GM12878 (cell line): ENCODE results near the gene SDHC. TPM values are rescaled to one million over a fixed set of nuclear protein-coding genes. Genes with fewer than 3 reads are reported as not detected.

Experiments used
- ATAC-seq: fragments of 200-7000 bp; cut with Tn5 transposase; 3 replicates; pipeline ENCODE4 v1.9.1; 2020; ENCODE audit warnings: mild to moderate bottlenecking, moderate library complexity
- BruUV-seq: library from RNA; stranded (reverse); fragments of 400-500 nt; replicated peaks from 2 replicates; lab custom pipeline; 2021; lab: Mats Ljungman, UMichigan
- CTCF ChIA-PET: fragments of 300-600 bp; sonication (Branson Sonifier 250); formaldehyde crosslinking; extraction: SDS; loops from one replicate; lab custom pipeline; 2021; ENCODE audit warnings: inconsistent platforms; lab: Yijun Ruan, JAX
- POLR2A ChIA-PET: fragments of 350-600 bp; formaldehyde crosslinking; extraction: SDS; loops from one replicate; lab custom pipeline; 2021; ENCODE audit warnings: inconsistent platforms; lab: Charles Lee
- RAD21 ChIA-PET: fragments of 300-600 bp; sonication (Branson Sonifier 250); formaldehyde crosslinking; loops from one replicate; lab custom pipeline; 2023; ENCODE audit warnings: antibody characterized with exemption; ENCODE audit not compliant: unreplicated experiment; lab: Charles Lee
- SMC1A ChIA-PET: fragments of 300-600 bp; sonication (Branson Sonifier 250); formaldehyde crosslinking; loops from one replicate; lab custom pipeline; 2023; ENCODE audit not compliant: unreplicated experiment, uncharacterized antibody; lab: Charles Lee
- DNase-seq: peaks from one replicate; pipeline ENCODE4 v3.0.0-alpha.2; 2011; ENCODE audit warnings: low read depth, low spot score
- FAIRE-seq: peaks from 3 replicates; lab custom pipeline; 2011; peaks lifted over from hg19 to GRCh38; lab: Jason Lieb, UNC
- H2AFZ ChIP-seq: 2 replicates; pipeline ENCODE4 v1.6.0; 2011; ENCODE audit warnings: low read depth, low read length, control low read depth; ENCODE audit not compliant: control insufficient read depth
- H3K27ac ChIP-seq: 2 replicates; pipeline ENCODE4 v1.5.1; 2011; ENCODE audit warnings: control low read depth; ENCODE audit not compliant: control insufficient read depth, insufficient read depth
- H3K27me3 ChIP-seq, 2 experiments: replicated peaks in 1 of 2; 2 replicates each; pipeline versions ENCODE4 v1.6.0 to v1.6.1; 2011; ENCODE audit warnings: low read length in 1 of 2; ENCODE audit not compliant: control insufficient read depth in 2 of 2, insufficient read depth in 2 of 2
- H3K36me3 ChIP-seq, 2 experiments: 2 replicates each; pipeline ENCODE4 v1.5.1; 2011; ENCODE audit warnings: low read length in 1 of 2; ENCODE audit not compliant: control insufficient read depth in 2 of 2, insufficient read depth in 2 of 2
- H3K4me1 ChIP-seq: 2 replicates; pipeline ENCODE4 v1.6.1; 2011; ENCODE audit warnings: mild to moderate bottlenecking, low read length, moderate library complexity, mixed read lengths; ENCODE audit not compliant: control insufficient read depth, insufficient read depth
- H3K4me2 ChIP-seq: 2 replicates; pipeline ENCODE4 v1.6.0; 2011; ENCODE audit warnings: control low read depth; ENCODE audit not compliant: control insufficient read depth, insufficient read depth
- H3K4me3 ChIP-seq: fragments of 200-600 bp; sonication (generic); 2 replicates; pipeline ENCODE4 v1.5.1; 2016
- H3K79me2 ChIP-seq: 2 replicates; pipeline ENCODE4 v1.6.0; 2011; ENCODE audit warnings: low read length; ENCODE audit not compliant: control insufficient read depth, insufficient read depth
- H3K9ac ChIP-seq: 2 replicates; pipeline ENCODE4 v1.8.0; 2011; ENCODE audit warnings: low read length, control low read depth, mixed read lengths; ENCODE audit not compliant: control insufficient read depth, insufficient read depth
- H3K9me3 ChIP-seq: replicated peaks from 3 replicates; pipeline ENCODE4 v1.5.1; 2011; ENCODE audit warnings: mild to moderate bottlenecking, low read length; ENCODE audit not compliant: control insufficient read depth, insufficient read depth
- H4K20me1 ChIP-seq: 2 replicates; pipeline ENCODE4 v1.6.0; 2011; ENCODE audit not compliant: control insufficient read depth, insufficient read depth
- IRF4 ChIP-seq: IDR thresholded peaks from 2 replicates; pipeline ENCODE4 v1.6.1; 2011; ENCODE audit warnings: low read depth, low read length
- NFXL1 ChIP-seq: fragments of 450-650 bp; IDR thresholded peaks from 2 replicates; pipeline ENCODE4 v1.6.1; 2017; ENCODE audit warnings: antibody characterized with exemption, mild to moderate bottlenecking, borderline replicate concordance
- TCF7 ChIP-seq: IDR thresholded peaks from 2 replicates; pipeline ENCODE4 v1.6.1; 2014; ENCODE audit warnings: antibody characterized with exemption, borderline replicate concordance
- YY1 ChIP-seq: IDR thresholded peaks from 2 replicates; pipeline ENCODE4 v1.6.1; 2011; ENCODE audit warnings: low read depth, mild to moderate bottlenecking, low read length
- ZNF217 ChIP-seq: fragments of 450-650 bp; IDR thresholded peaks from 2 replicates; pipeline ENCODE4 v1.6.1; 2017; ENCODE audit warnings: antibody characterized with exemption, mild to moderate bottlenecking
- WGBS: methylation state at CpG from one replicate; pipeline ENCODE4 v1.1.6; 2016; ENCODE audit warnings: low lambda C conversion rate; ENCODE audit not compliant: insufficient replicate concordance, insufficient coverage; ENCODE audit errors: missing lambda C conversion rate; 5-methylcytosine and 5-hydroxymethylcytosine counted together
- in situ Hi-C: fragments of 300-500 bp; cut with MboI; formaldehyde crosslinking; loops from 9 replicates; pipeline ENCODE4 v1.14.3; 2018; ENCODE audit warnings: mixed read lengths
- intact Hi-C: fragments of 100-400 bp; cut with micrococcal nuclease; formaldehyde crosslinking; loops from one replicate; pipeline ENCODE4 v1.14.2; 2022; ENCODE audit not compliant: unreplicated experiment
- polyA plus RNA-seq, 11 experiments: library from polyadenylated mRNA; depleted of rRNA in 4 of 11; unstranded in 6 of 11; stranded (reverse) in 5 of 11; fragments of >200 nt; fragmentation: Nextera tagmentation in 4 of 11; fragmentation: Illumina TruSeq in 1 of 11; extraction: Ambion mirVana in 4 of 11; extraction: Trizol in 1 of 11; gene quantifications; 1 replicate in 1 of 11; 2 replicates in 10 of 11; pipeline versions ENCODE4 v1.2.1 to v1.2.3, GENCODE V29; 2011 to 2016; ENCODE audit warnings: inconsistent platforms in 2 of 11, missing spikeins in 2 of 11, low read depth in 1 of 11
- total RNA-seq, 4 experiments: library from RNA; depleted of rRNA in 3 of 4; stranded (reverse); fragments of >200 nt in 3 of 4; fragmentation: Illumina TruSeq in 1 of 4; extraction: Trizol in 1 of 4; gene quantifications; 2 replicates each; pipeline versions ENCODE4 v1.2.1 to v1.2.3, GENCODE V29; 2013 to 2021

SDHC gene
- total and polyA plus RNA-seq, 10 of the 15 experiments (the other 5 are each of a cell fraction or from before 2014, with no cell fraction given), result 18.4 to 340 (median 178) TPM

- CTCF ChIA-PET, result interaction anchor here (1.0 to 3.6 kb wide), 2 partner anchors 9 to 86 kb away, joined by 6 to 13 read pairs; partner anchors contain the start of gene TOMM40L
- TF ChIP-seq ZNF217 (no peak), IRF4 (no peak), NFXL1 (no peak), YY1 (no peak), TCF7 (no peak)
- no TSS peak for BruUV-seq
- Histone ChIP-seq H3K27ac (no peak overlapping the region), H4K20me1 (no peaks in the 10 kb centered on the region), H3K79me2 (peaks cover 15% of the 10 kb centered on the region), H3K4me2 (no peak overlapping the region), H3K4me3 (no peak overlapping the region), H3K27me3 (no peaks in the 10 kb centered on the region), H3K4me1 (peaks cover 10% of the 10 kb centered on the region), H2AFZ (no peak overlapping the region), H3K9me3 (no peaks in the 10 kb centered on the region), H3K36me3 (no peaks in the 10 kb centered on the region), H3K9ac (no peak overlapping the region)
- RAD21 ChIA-PET, result interaction anchor here (0.6 to 0.9 kb wide), 3 partner anchors 11 to 87 kb away, joined by 3 to 4 read pairs (median 4); no protein-coding TSS in a partner anchor
- DNase-seq, result no peak
- intact Hi-C loops, result loop anchor here (5.0 kb wide), 1 partner anchor 71 kb away; no protein-coding TSS in a partner anchor
- SMC1A ChIA-PET, result interaction anchor here (1.2 kb wide), 1 partner anchor 10 kb away, joined by 5 read pairs; no protein-coding TSS in a partner anchor
- ATAC-seq, result no peak
- WGBS, result 89% methylated on average over 4 of the region's 4 CpGs
- in situ Hi-C loops, result no loop called here
- no peak for FAIRE-seq
- POLR2A ChIA-PET, result interaction anchor here (0.7 to 1.5 kb wide), 2 partner anchors 10 to 40 kb away, joined by 3 read pairs; no protein-coding TSS in a partner anchor
These were observed 2.5 kb upstream of the SDHC start for GRCh38 chr1:161311595-161312181.
